T-helper 17 cell (primary cell): ENCODE data around the gene RPTN. TPM values are rescaled to one million over a fixed set of nuclear protein-coding genes. Genes with fewer than 3 reads are reported as not detected.

Experiments
- ATAC-seq: fragments of 150-1000 bp; cut with Tn5 transposase; 2 replicates; pipeline ENCODE4 v1.10.0; 2021; ENCODE audit warnings: mild to moderate bottlenecking, moderate library complexity
- DNase-seq, 3 donors: peaks; one replicate each; pipeline versions ENCODE4 v3.0.0 to v3.0.0-alpha.2; 2020 to 2021
- H3K9me3 ChIP-seq: one replicate; pipeline ENCODE4 v1.7.0; 2013; ENCODE audit warnings: low read length, mild to moderate bottlenecking; ENCODE audit not compliant: control insufficient read depth, poor library complexity, severe bottlenecking
- H3K27ac Mint-ChIP-seq: one replicate; pipeline ENCODE4 v1.8.0; 2022; ENCODE audit warnings: mild to moderate bottlenecking, moderate library complexity, mixed read lengths
- H3K27me3 Mint-ChIP-seq: one replicate; pipeline ENCODE4 v1.8.0; 2022; ENCODE audit warnings: mixed read lengths
- H3K36me3 Mint-ChIP-seq: one replicate; pipeline ENCODE4 v1.8.0; 2022; ENCODE audit warnings: low read depth, mixed read lengths
- H3K4me1 Mint-ChIP-seq: one replicate; pipeline ENCODE4 v1.8.0; 2022; ENCODE audit warnings: mild to moderate bottlenecking, mixed read lengths
- H3K4me3 Mint-ChIP-seq: one replicate; pipeline ENCODE4 v1.8.0; 2022; ENCODE audit warnings: mild to moderate bottlenecking, moderate library complexity, mixed read lengths
- total RNA-seq, 4 donors: library from RNA in 2 of 4; stranded (reverse) in 2 of 4; gene quantifications; one replicate each; pipeline ENCODE4 v1.2.3 and lab custom pipeline; 2022 to 2026

Gene RPTN
- total RNA-seq, 2 donors from 2014 or later: not detected

DNA sequence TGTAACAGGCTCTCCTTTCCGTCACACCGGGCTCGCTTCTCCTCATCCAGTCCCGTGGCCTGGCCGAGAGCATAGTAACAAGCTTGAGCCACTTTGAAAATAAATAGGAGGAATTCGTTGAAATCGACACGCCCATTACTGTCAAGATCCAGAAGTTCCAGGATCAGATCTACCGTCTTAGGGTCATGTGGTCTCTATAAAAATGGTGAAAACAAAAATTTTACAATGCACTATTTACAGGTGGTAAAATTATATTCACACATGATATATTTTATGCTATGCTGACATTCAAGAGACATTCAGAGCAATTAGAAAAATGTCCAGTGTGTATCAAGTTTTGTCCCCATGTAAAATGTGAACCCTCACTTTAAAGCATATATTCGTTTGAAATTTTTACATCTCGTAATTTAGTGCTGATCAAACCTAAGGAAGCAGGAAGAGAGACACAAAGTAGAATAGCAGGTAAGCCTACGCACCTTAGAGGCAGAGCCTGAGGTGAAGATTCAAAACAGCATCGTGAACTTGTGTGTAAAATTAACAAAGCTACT is 46.1 kb downstream of the RPTN start:
- Mint-ChIP-seq H3K27ac (no peak overlapping the region), H3K36me3 (peaks cover 9% of the 10 kb centered on the region), H3K4me1 (peaks cover 4% of the 10 kb centered on the region), H3K4me3 (no peak overlapping the region), H3K27me3 (peaks cover 20% of the 10 kb centered on the region)
- ATAC-seq: no peak
- no peaks in the 10 kb centered on the region for H3K9me3 ChIP-seq
- DNase-seq: no peak

DNA sequence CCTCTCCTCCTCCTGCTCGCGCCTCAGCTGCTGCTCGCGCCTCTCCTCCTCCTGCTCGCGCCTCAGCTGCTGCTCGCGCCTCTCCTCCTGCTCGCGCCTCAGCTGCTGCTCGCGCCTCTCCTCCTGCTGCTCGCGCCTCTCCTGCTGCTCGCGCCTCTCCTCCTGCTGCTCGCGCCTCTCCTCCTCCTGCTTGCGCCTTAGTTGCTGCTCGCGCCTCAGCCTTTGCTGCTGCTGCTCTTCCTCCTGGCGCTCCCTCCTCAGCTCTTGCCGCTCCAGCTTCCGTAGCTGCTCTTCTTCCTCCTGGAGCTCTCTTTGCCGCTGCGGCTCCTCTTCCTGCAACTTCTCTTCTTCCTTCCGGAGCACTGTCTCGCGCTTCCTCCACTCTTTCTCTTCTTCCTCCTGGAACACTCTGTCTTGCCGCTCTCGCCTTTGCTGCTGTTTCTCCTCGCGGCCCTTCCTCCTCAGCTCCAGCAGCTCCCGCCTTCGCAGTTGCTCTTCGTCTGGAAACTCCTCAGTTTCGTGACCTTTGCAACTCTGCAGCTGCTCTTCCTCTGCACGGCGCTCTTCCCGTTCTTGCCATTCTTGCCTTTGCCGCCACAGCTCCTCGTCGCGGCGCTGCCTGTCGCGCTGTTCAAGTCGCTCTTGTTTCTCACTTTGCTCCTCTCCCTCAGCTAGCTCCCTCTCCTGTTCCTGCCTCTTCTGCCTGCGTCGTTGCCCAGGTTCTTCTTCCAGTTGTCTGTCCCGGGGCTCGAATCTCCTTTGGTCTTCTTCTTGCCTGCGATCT is 46.7 kb downstream of the RPTN start:
- DNase-seq: no peak
- peaks cover 16% of the 10 kb centered on the region for H3K27me3 Mint-ChIP-seq
- no peak overlapping the region for H3K27ac Mint-ChIP-seq
- H3K9me3 ChIP-seq: no peaks in the 10 kb centered on the region
- peaks cover 4% of the 10 kb centered on the region for H3K4me1 Mint-ChIP-seq
- H3K4me3 Mint-ChIP-seq: no peak overlapping the region
- H3K36me3 Mint-ChIP-seq: peaks cover 9% of the 10 kb centered on the region
- peak; percentile 18 for ATAC-seq

DNA sequence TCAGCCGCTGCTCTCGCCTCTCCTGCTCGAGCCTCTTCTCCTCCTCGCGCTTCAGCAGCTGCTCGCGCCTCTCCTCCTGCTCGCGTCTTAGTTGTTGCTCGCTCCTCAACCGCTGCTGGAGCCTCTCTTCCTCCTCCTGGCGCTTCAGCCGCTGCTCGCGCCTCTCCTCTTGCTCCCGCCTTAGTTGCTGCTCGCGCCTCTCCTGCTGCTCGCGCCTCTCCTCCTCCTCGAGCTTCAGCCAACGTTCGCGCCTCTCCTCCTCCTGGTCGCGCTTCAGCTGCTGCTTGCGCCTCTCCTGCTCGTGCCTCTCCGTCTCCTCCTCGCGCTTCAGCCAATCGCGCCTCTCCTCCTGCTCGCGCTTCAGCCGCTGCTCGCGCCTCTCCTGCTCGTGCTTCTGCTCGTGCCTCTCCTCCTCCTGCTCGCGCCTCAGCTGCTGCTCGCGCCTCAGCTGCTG is 47.5 kb downstream of the RPTN start:
- Mint-ChIP-seq H3K36me3 (peaks cover 6% of the 10 kb centered on the region), H3K27ac (no peak overlapping the region), H3K4me3 (no peak overlapping the region), H3K4me1 (peaks cover 4% of the 10 kb centered on the region), H3K27me3 (peaks cover 9% of the 10 kb centered on the region)
- no peaks in the 10 kb centered on the region for H3K9me3 ChIP-seq
- ATAC-seq: peak; percentile 51
- DNase-seq: no peak

DNA sequence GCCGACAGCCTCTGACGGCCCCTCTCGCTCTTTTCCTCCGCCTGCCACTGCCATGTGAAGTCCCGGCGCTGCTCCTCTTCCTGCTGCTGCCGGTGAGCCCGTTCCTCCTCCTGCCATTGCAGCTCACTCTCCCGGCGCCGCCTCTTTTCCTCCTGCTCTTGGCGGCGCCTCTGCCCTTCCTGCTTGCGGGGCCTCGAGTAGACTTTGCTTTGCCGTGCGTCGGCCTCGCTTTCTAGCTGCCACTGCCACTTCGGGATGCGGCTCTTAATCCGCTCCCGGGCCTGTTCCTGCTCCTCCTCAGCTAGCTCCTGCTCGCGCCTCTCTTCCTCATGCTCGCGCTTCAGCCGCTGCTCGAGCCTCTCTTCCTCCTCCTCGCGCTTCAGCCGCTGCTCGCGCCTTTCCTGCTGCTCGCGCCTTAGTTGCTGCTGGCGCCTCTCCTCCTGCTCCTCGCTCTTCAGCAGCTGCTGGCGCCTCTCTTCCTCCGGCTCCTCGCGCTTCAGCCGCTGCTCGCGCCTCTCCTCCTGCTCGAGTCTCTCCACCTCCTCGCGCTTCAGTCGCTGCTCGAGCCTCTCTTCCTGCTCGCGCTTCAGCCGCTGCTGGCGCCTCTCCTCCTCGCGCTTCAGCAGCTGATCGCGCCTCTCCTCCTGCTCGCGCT is 48.0 kb downstream of the RPTN start:
- H3K4me1 Mint-ChIP-seq: peaks cover 4% of the 10 kb centered on the region
- no peaks in the 10 kb centered on the region for H3K9me3 ChIP-seq
- no peak for DNase-seq
- H3K4me3 Mint-ChIP-seq: no peak overlapping the region
- no peak overlapping the region for H3K27ac Mint-ChIP-seq
- peaks cover 3% of the 10 kb centered on the region for H3K27me3 Mint-ChIP-seq
- H3K36me3 Mint-ChIP-seq: peaks cover 5% of the 10 kb centered on the region
- ATAC-seq: peak; percentile 61

DNA sequence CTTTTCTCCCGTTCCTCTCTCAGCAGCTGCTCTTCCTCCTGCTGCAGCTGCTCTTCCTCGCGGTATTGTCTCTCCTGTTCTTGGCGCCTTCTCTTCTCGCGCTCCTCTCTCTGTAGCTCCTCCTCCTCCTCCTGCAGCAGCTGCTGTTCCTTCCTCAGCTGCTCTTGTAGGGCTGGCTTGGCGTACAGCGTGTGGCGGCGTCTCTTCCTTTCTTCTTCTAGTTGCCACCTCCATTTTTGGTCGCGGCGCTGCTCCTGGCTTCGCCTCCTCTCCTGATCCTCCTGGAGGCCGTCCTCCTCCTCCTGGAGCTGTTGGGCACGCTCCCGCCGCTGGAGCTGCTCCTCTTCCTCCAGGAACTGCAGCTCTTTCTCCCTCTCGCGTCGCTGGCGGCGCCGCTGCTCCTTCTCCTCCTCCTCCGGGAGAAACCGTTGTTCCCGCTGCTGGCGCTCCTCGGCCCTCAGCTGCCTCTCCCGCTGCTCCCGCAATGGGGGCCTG is 48.6 kb downstream of the RPTN start:
- ATAC-seq (peak; percentile 66), DNase-seq (no peak)
- no peaks in the 10 kb centered on the region for H3K9me3 ChIP-seq
- Mint-ChIP-seq H3K4me1 (peaks cover 4% of the 10 kb centered on the region), H3K27me3 (peaks cover 1% of the 10 kb centered on the region), H3K4me3 (no peak overlapping the region), H3K27ac (no peak overlapping the region), H3K36me3 (peaks cover 5% of the 10 kb centered on the region)

DNA sequence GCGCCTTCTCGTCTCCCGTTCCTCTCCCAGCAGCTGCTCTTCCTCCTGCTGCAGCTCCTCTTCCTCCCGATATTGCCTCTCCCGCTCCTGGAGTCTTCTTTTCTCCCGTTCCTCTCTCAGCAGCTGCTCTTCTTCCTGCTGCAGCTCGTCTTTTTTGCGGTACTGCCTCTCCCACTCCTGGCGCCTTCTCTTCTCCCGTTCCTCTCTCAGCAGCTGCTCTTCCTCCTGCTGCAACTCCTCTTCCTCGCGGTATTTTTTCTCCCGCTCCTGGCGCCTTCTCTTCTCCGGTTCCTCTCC is 49.1 kb downstream of the RPTN start:
- Mint-ChIP-seq H3K4me1 (peaks cover 4% of the 10 kb centered on the region), H3K36me3 (peaks cover 5% of the 10 kb centered on the region), H3K4me3 (no peak overlapping the region), H3K27ac (no peak overlapping the region), H3K27me3 (peaks cover 6% of the 10 kb centered on the region)
- H3K9me3 ChIP-seq: no peaks in the 10 kb centered on the region
- ATAC-seq: no peak
- DNase-seq: no peak

DNA sequence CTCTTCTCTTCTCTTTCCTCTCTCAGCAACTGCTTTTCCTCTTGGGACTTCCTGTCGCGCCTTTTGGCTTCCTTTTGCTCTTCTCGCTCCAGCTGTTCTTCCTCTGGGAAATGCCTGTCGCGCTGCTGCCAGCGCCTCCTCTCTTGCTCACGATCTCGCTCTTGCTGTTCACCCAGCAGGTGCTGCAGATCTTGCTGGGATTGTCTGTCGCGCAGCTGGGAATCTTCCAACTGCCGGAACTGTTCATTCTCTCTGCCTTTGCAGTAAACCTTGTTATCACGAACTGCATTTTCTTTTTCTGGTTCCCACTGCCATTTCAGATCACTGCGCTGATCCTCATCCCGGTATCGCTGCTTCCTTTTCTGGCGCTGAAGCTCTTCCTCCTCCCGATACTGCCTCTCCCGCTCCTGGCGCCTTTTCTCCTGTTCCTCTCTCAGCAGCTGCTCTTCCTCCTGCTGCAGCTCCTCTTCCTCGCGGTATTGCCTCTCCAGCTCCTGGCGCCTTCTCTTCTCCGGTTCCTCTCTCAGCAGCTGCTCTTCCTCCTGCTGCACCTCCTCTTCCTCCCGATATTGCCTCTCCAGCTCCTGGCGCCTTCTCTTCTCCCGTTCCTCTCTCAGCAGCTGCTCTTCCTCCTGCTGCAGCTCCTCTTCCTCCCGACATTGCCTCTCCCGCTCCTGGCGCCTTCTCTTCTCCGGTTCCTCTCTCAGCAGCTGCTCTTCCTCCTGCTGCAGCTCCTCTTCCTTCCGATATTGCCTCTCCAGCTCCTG is 49.6 kb downstream of the RPTN start:
- ATAC-seq (no peak), DNase-seq (no peak)
- no peak overlapping the region for H3K4me3 Mint-ChIP-seq
- peaks cover 8% of the 10 kb centered on the region for H3K27me3 Mint-ChIP-seq
- peaks cover 4% of the 10 kb centered on the region for H3K4me1 Mint-ChIP-seq
- no peak overlapping the region for H3K27ac Mint-ChIP-seq
- H3K9me3 ChIP-seq: no peaks in the 10 kb centered on the region
- H3K36me3 Mint-ChIP-seq: peaks cover 5% of the 10 kb centered on the region

DNA sequence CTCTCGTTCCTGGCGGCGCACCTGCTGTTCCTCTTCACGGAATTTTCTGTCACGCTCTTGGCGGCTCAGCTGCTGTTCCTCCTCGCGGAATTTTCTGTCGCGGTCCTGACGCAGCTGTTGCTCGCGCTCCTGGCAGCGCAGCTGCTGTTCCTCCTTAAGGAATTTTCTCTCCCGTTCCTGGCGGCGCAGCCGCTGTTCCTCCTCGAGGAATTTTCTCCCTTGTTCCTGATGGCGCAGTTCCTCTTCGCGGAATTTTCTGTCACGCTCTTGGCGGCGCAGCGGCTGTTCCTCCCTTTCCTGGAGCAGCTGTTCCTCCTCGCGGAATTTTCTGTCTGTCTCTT is 50.2 kb downstream of the RPTN start:
- DNase-seq: no peak
- H3K27ac Mint-ChIP-seq: no peak overlapping the region
- peaks cover 10% of the 10 kb centered on the region for H3K27me3 Mint-ChIP-seq
- H3K4me3 Mint-ChIP-seq: no peak overlapping the region
- peaks cover 4% of the 10 kb centered on the region for H3K4me1 Mint-ChIP-seq
- no peaks in the 10 kb centered on the region for H3K9me3 ChIP-seq
- no peak for ATAC-seq
- peaks cover 5% of the 10 kb centered on the region for H3K36me3 Mint-ChIP-seq

DNA sequence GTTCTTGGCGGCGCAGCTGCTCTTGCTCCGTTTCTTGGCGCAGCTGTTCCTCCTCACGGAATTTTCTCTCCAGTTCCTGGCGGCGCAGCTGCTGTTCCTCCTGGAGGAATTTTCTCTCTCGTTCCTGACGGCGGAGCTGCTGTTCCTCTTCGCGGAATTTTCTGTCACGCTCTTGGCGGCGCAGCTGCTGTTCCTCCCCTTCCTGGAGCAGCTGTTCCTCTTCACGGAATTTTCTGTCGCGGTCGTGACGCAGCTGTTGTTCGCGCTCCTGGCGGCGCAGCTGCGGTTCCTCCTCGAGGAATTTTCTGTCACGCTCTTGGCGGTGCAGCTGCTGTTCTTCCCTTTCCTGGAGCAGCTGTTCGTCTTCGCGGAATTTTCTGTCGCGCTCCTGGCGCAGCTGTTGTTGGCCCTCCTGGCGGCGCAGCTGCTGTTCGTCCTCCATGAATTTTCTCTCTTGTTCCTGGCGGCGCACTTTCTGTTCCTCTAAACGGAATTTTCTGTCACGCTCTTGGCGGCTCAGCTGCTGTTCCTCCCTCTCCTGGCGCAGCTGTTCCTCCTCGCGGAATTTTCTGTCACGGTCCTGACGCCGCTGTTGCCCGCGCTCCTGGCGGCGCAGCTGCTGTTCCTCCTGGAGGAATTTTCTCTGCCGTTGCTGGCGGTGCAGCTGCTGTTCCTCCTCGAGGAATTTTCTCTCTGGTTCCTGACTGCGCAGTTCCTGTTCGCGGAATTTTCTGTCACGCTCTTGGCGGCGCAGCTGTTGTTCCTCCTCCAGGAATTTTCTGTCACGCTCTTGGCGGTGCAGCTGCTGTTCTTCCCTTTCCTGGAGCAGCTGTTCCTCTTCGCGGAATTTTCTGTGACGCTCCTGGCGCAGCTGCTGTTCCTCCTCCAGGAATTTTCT is 50.8 kb downstream of the RPTN start:
- no peaks in the 10 kb centered on the region for H3K9me3 ChIP-seq
- Mint-ChIP-seq H3K27ac (peak overlapping the region; percentile 53), H3K4me1 (peaks cover 4% of the 10 kb centered on the region), H3K4me3 (no peak overlapping the region), H3K27me3 (peaks cover 16% of the 10 kb centered on the region), H3K36me3 (peaks cover 5% of the 10 kb centered on the region)
- DNase-seq (no peak), ATAC-seq (no peak)

DNA sequence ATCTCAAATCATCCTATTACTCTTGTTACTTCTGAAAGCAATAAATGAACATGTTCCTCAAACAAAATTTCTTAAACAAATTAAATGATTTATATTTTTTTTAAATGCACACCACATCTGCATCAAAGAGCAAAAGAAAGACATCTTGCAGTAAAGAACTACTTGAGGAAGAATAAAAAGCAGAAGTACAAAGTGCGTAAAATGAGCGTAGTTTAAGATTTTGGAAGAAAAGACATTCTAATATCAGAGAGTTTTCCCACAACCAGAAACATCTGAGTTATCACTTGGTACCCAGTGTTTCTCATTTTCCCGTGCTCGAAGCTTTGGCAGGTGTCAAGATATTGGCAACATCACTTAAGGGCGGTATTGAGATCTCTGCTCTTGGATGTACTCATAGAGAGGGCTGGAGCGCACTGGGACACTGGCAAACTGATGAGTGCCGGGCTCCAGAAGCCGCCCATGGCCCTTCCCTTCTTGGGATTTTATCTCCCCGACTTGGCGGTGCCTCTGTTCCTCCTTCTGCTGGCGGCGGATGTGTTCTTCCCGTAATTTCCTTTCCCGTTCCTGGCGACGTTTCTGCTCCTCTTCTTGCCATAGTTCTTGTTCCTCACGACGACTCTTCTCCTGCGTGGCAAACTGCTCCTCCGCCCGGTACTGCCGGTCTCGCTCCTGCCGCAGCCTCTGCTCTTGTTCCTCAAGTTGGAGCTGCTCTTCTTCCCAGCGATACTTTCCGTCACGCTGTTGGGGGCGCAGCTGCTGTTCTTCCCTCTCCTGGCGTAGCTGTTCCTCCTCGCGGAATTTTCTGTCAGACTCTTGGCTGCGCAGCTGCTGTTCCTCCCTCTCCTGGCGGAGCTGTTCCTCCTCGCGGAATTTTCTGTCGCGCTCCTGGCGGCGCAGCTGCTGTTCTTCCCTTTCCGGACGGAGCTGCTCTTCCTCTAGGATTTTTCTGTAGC is 51.7 kb downstream of the RPTN start:
- Mint-ChIP-seq H3K27ac (no peak overlapping the region), H3K4me1 (peaks cover 4% of the 10 kb centered on the region), H3K27me3 (peaks cover 26% of the 10 kb centered on the region), H3K4me3 (no peak overlapping the region), H3K36me3 (peaks cover 5% of the 10 kb centered on the region)
- ATAC-seq (no peak), DNase-seq (no peak)
- no peaks in the 10 kb centered on the region for H3K9me3 ChIP-seq

DNA sequence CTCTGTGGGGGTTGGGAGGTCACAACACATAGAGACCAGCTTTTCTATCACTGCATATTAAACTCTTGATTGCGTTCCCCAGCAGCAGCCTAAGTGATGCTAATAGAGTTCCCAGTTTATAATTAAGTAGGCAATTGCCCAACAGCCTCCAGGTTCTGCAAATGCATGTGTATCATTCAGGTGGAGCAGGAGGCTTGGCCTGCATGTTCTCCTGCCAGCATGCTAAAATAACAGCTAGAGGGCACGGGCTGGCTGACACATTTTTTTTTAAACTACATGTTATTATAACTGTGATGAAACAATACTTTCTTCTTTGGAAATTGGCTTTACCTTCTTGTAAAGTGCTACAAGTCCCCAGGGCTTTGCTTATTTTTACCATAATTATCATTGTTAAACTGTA is 54.2 kb downstream of the RPTN start:
- no peak for DNase-seq
- no peak for ATAC-seq
- Mint-ChIP-seq H3K36me3 (peaks cover 11% of the 10 kb centered on the region), H3K27ac (no peak overlapping the region), H3K4me1 (peaks cover 4% of the 10 kb centered on the region), H3K27me3 (peaks cover 50% of the 10 kb centered on the region), H3K4me3 (no peak overlapping the region)
- no peaks in the 10 kb centered on the region for H3K9me3 ChIP-seq
